Measurements from ENCODE around the gene RABGAP1L. TPM values are rescaled to one million over a fixed set of nuclear protein-coding genes. Genes with fewer than 3 reads are reported as not detected.

Gene RABGAP1L
- total RNA-seq (2013; cell fraction: nucleolus; rRNA removed), result 371 and 380 TPM in 2 replicates
- total RNA-seq (2014; rRNA removed) (142 and 164 TPM in 2 replicates), total RNA-seq (2014; rRNA removed; fragmentation: Illumina TruSeq; extraction: Trizol) (194 and 207 TPM in 2 replicates), total RNA-seq (2021) (128 and 132 TPM in 2 replicates), polyA plus RNA-seq (2011; rRNA removed) (5.8 and 7.0 TPM in 2 replicates), polyA plus RNA-seq (2014; fragmentation: Illumina TruSeq; extraction: Trizol) (142 and 184 TPM in 2 replicates), polyA plus RNA-seq (2014; fragmentation: Nextera tagmentation; extraction: Ambion mirVana) (100 to 1,000 TPM in 1 of 2 experiments, 10 to 100 TPM in 1; 92.3 to 130 TPM), polyA plus RNA-seq (2014; rRNA removed) (71.6 and 85.8 TPM in 2 replicates), polyA plus RNA-seq (2016; fragmentation: Nextera tagmentation; extraction: Ambion mirVana) (10 to 100 TPM; 94.1 to 95.3 TPM), polyA minus RNA-seq (2011; rRNA and poly(A)+ RNA removed) (9.6 TPM in 2 replicates), Bru-seq, nascent RNA (percentile 69 among the genes with signal in this experiment), BruChase-seq, experiment 1, labeled RNA remaining after a 6-hour chase (percentile 66 among the genes with signal in this experiment), BruChase-seq, experiment 2, labeled RNA remaining after a 2-hour chase (percentile 65 among the genes with signal in this experiment)
- polyA plus RNA-seq (2011; ENCODE audit: low read depth), result 70.2 TPM
- 2.8 and 4.6 TPM in 2 replicates for polyA plus RNA-seq (2011; cell fraction: cytosol; rRNA removed)
- polyA plus RNA-seq (2011; cell fraction: nucleus; rRNA removed), result 3.2 and 4.1 TPM in 2 replicates
- 109 TPM in 2 replicates for polyA plus RNA-seq (2012)
- 1.5 and 1.7 TPM in 2 replicates for polyA minus RNA-seq (2011; cell fraction: cytosol; rRNA and poly(A)+ RNA removed)
- polyA minus RNA-seq (2011; cell fraction: nucleus; rRNA and poly(A)+ RNA removed), result 12.1 and 21.8 TPM in 2 replicates
- long read RNA-seq, experiment 1, result 0 reads
- long read RNA-seq, experiment 2, partial matches to known transcripts, result 1 of 8 reads
- long read RNA-seq, experiment 2, other reads (novel, unspliced or antisense), result 5 of 8 reads

DNA sequence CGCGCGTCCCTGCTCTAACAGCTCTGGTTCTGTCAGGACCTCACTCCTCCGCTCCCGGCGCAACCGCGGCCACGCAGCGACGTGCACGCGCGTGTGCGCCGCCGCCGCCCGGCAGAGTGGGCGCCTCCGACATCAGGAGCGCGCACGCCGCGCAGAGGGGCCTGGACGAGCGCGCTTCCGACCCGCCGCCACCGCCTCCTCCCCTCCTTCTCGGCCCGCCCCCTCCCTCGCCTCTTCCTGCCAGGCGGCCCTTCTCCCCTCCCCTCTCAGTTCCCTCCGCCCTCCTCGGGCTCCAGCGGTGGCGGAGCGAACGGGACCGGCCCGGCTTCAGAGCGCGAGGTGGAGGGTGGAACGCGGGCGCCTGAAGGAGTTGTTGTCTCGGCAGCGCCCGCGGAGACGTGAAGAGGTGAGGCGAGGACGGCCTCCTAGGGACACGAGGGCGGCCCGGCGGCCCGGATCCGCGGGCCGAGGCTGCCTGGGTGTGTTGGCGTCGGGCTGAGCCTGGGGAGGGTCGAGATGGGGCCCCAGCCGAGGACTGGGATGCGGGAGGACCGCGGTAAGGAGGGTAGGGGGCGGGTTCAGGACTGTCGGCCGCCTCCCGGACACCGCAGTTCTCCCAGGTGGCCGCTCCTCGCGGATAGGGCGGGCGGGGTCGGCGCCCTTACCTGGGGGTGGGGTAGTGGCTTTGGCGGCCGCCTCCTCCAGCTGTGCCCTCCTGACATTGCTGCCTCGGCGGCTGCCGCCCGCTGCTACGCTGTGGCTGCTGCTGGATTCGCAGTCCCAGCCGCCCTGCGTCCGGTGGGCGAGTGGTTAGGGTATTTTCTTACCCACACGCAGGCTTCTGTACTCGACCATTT, at the start of gene RABGAP1L:
RABGAP1L (plus strand) TSS at position 269 of the 857 bp plus-strand sequence.
- no peak for FAIRE-seq
- peak within 1 kb of the TSS; percentile 71 for H3K9ac ChIP-seq (ENCODE audit: control insufficient read depth, insufficient read depth, low read length)
- peak within 1 kb of the TSS; percentile 81 for H2AFZ ChIP-seq (ENCODE audit: control insufficient read depth, low read depth, low read length)
- peak within 1 kb of the TSS; percentile 91 for H3K4me3 ChIP-seq
- no peaks in the 10 kb centered on the region for H3K36me3 ChIP-seq (ENCODE audit: control insufficient read depth in 2 of 2, insufficient read depth in 2 of 2, low read length in 1 of 2)
- peaks cover 31% of the 10 kb centered on the region for H3K4me1 ChIP-seq (ENCODE audit: control insufficient read depth, insufficient read depth, low read length)
- RAD21 ChIA-PET (ENCODE audit: unreplicated experiment), result no interaction called here
- CTCF ChIA-PET, result no interaction called here
- H3K9me3 ChIP-seq (replicated peaks; ENCODE audit: control insufficient read depth, insufficient read depth, low read length), result no peaks in the 10 kb centered on the region
- no TSS peak for BruUV-seq (replicated peaks)
- peaks cover 59% of the 10 kb centered on the region for H3K79me2 ChIP-seq (ENCODE audit: control insufficient read depth, insufficient read depth, low read length)
- no peaks in the 10 kb centered on the region; the same call in 1 of the 2 replicates for H4K20me1 ChIP-seq (ENCODE audit: control insufficient read depth, insufficient read depth)
- under 1% methylated on average over 57 of the region's 98 CpGs for WGBS (ENCODE audit: insufficient coverage, insufficient replicate concordance, low lambda C conversion rate, missing lambda C conversion rate)
- intact Hi-C loops (cut with micrococcal nuclease; ENCODE audit: unreplicated experiment), result loop anchor here (5.0 to 10.0 kb wide), 6 partner anchors 58 to 838 kb away; partner anchors contain the start of genes CACYBP, GAS5, RC3H1 and ZBTB37
- peak; percentile 55 for DNase-seq (ENCODE audit: low read depth, low spot score)
- H3K27me3 ChIP-seq (replicated peaks in 1 of 2; ENCODE audit: control insufficient read depth in 2 of 2, insufficient read depth in 2 of 2, low read length in 1 of 2), result no peaks in the 10 kb centered on the region; a peak in 1 of 4 replicates
- POLR2A ChIA-PET, result no interaction called here
- H3K4me2 ChIP-seq (ENCODE audit: control insufficient read depth, insufficient read depth), result peak within 1 kb of the TSS; percentile 92
- peak; percentile 84 for ATAC-seq
- peak within 1 kb of the TSS; percentile 93 for H3K27ac ChIP-seq (ENCODE audit: control insufficient read depth, insufficient read depth)
- SMC1A ChIA-PET (ENCODE audit: uncharacterized antibody, unreplicated experiment), result no interaction called here
- in situ Hi-C loops (cut with MboI), result no loop called here
- TF ChIP-seq ZSCAN29 (IDR thresholded peaks at IDR 0.05) (no peak), BCLAF1 (IDR thresholded peaks at IDR 0.05) (no peak), RELA (IDR thresholded peaks at IDR 0.05; ENCODE audit: borderline replicate concordance, partially characterized antibody) (no peak), MEF2B (IDR thresholded peaks at IDR 0.05; ENCODE audit: partially characterized antibody, poor library complexity, severe bottlenecking) (no peak), CHD4 (IDR thresholded peaks at IDR 0.05) (no peak), FOXK2 (IDR thresholded peaks at IDR 0.05) (no peak), EGR1 (IDR thresholded peaks at IDR 0.05; ENCODE audit: borderline replicate concordance in 1 of 2, low read depth in 2 of 2, low read length in 2 of 2) (peak; percentile 63 to 65; a peak in 2 of 3 replicates), POLR2AphosphoS5 (IDR thresholded peaks at IDR 0.05; ENCODE audit: low read length) (peak; percentile 84), HDGF (IDR thresholded peaks at IDR 0.05) (peak; percentile 50; the same call in 1 of the 2 replicates), MEF2A (IDR thresholded peaks at IDR 0.05; ENCODE audit: insufficient read depth, low read depth, low read length) (0 out of 2 replicates have a peak, but pooled peaks have one; percentile 16), ESRRA (IDR thresholded peaks at IDR 0.05; ENCODE audit: low read length) (no peak), PBX3 (IDR thresholded peaks at IDR 0.05; ENCODE audit: insufficient replicate concordance, low read depth, low read length) (no peak), PKNOX1 (IDR thresholded peaks at IDR 0.05) (no peak), CREM (IDR thresholded peaks at IDR 0.05; ENCODE audit: low read depth) (0 out of 2 replicates have a peak, but pooled peaks have one; percentile 6)

Measured in GM12878 (cell line).